Chondrocyte (in vitro differentiated cells): Measurements from ENCODE around the gene TMEM18. TPM values are rescaled to one million over a fixed set of nuclear protein-coding genes. Genes with fewer than 3 reads are reported as not detected.
A peak's percentile ranks its signal among the peaks of the same experiment; 100 is the strongest.

Source experiments
- DNase-seq: peaks from one replicate; pipeline ENCODE4 v3.0.0; 2021; ENCODE audit warnings: mixed read lengths, low spot score
- H3K27ac Mint-ChIP-seq: one replicate; pipeline ENCODE4 v1.8.0; 2021; ENCODE audit warnings: mild to moderate bottlenecking, moderate library complexity, mixed read lengths; ENCODE audit not compliant: unreplicated experiment
- H3K27me3 Mint-ChIP-seq: 2 replicates; pipeline ENCODE4 v1.8.0; 2021; ENCODE audit warnings: low read depth, mixed read lengths
- H3K36me3 Mint-ChIP-seq: 2 replicates; pipeline ENCODE4 v1.8.0; 2021; ENCODE audit warnings: low read depth, mixed read lengths
- H3K4me1 Mint-ChIP-seq: 2 replicates; pipeline ENCODE4 v1.8.0; 2021; ENCODE audit warnings: low read depth, mild to moderate bottlenecking, mixed read lengths
- H3K4me3 Mint-ChIP-seq: one replicate; pipeline ENCODE4 v1.8.0; 2021; ENCODE audit warnings: mild to moderate bottlenecking, moderate library complexity, mixed read lengths; ENCODE audit not compliant: unreplicated experiment
- H3K9me3 Mint-ChIP-seq: 2 replicates; pipeline ENCODE4 v1.8.0; 2021; ENCODE audit warnings: low read depth, mixed read lengths
- CTCF ChIP-seq: fragments of 200-600 bp; sonication (generic); IDR thresholded peaks from 2 replicates; pipeline ENCODE4 v1.5.0; 2021; ENCODE audit warnings: antibody characterized with exemption, mild to moderate bottlenecking, moderate library complexity
- total RNA-seq: library from RNA; stranded (reverse); gene quantifications from 3 replicates; pipeline ENCODE4 v1.2.1, GENCODE V29; 2021

TMEM18 gene
- total RNA-seq, 1 donor from 2014 or later = 33.9 TPM

GRCh38 chr2:675460-675859, 1.7 kb downstream of the TMEM18 start:
- Mint-ChIP-seq H3K27me3 (no peaks in the 10 kb centered on the region), H3K36me3 (peaks cover 5% of the 10 kb centered on the region), H3K4me3 (peak overlapping the region; percentile 91), H3K4me1 (peaks cover 56% of the 10 kb centered on the region), H3K9me3 (no peaks in the 10 kb centered on the region), H3K27ac (peak overlapping the region; percentile 99)
- TF ChIP-seq CTCF = no peak
- no peak for DNase-seq

GRCh38 chr2:675051-675450, 2.2 kb downstream of the TMEM18 start:
- Mint-ChIP-seq H3K27me3 (no peaks in the 10 kb centered on the region), H3K27ac (peak overlapping the region; percentile 29), H3K9me3 (no peaks in the 10 kb centered on the region), H3K4me1 (peaks cover 58% of the 10 kb centered on the region), H3K4me3 (no peak overlapping the region), H3K36me3 (peaks cover 6% of the 10 kb centered on the region)
- DNase-seq = no peak
- no peak for TF ChIP-seq CTCF

- Mint-ChIP-seq H3K27ac (peak overlapping the region; percentile 29), H3K27me3 (no peaks in the 10 kb centered on the region), H3K36me3 (peaks cover 10% of the 10 kb centered on the region), H3K4me3 (peak overlapping the region; percentile 10), H3K4me1 (peaks cover 64% of the 10 kb centered on the region), H3K9me3 (no peaks in the 10 kb centered on the region)
- no peak for DNase-seq
- TF ChIP-seq CTCF = no peak
Measured at GRCh38 chr2:674321-674985, 2.8 kb downstream of the TMEM18 start.

- Mint-ChIP-seq H3K4me3 (peak overlapping the region; percentile 10), H3K4me1 (peaks cover 64% of the 10 kb centered on the region), H3K36me3 (peaks cover 12% of the 10 kb centered on the region), H3K27ac (peak overlapping the region; percentile 45), H3K9me3 (no peaks in the 10 kb centered on the region), H3K27me3 (no peaks in the 10 kb centered on the region)
- TF ChIP-seq CTCF = no peak
- DNase-seq = no peak
Measured at GRCh38 chr2:673615-674320, 3.4 kb downstream of the TMEM18 start.

GRCh38 chr2:673016-673415, 4.2 kb downstream of the TMEM18 start:
- no peak for DNase-seq
- Mint-ChIP-seq H3K36me3 (peaks cover 17% of the 10 kb centered on the region), H3K4me3 (no peak overlapping the region), H3K9me3 (no peaks in the 10 kb centered on the region), H3K4me1 (peaks cover 57% of the 10 kb centered on the region), H3K27me3 (no peaks in the 10 kb centered on the region), H3K27ac (peak overlapping the region; percentile 45)
- no peak for TF ChIP-seq CTCF
